Mesodermal cell (in vitro differentiated cells): ENCODE results near the gene TJAP1.
"Not testable (repeated sequence)": the region's sequence is repeated elsewhere in the genome, so short reads cannot be mapped to it uniquely, and the experiment has no call there.

Experiments used
- H3K27ac ChIP-seq: 2 replicates; pipeline ENCODE4 v1.7.0; 2013; ENCODE audit warnings: mild to moderate bottlenecking, low read depth, low read length, moderate library complexity; ENCODE audit not compliant: severe bottlenecking
- H3K36me3 ChIP-seq: 2 replicates; pipeline ENCODE4 v1.7.1; 2013; ENCODE audit warnings: mild to moderate bottlenecking, low read length, moderate library complexity; ENCODE audit not compliant: control insufficient read depth, insufficient read depth
- H3K4me1 ChIP-seq: one replicate; pipeline ENCODE4 v1.7.1; 2013; ENCODE audit warnings: mild to moderate bottlenecking, low read length; ENCODE audit not compliant: insufficient read depth, control insufficient read depth, poor library complexity, severe bottlenecking
- H3K4me3 ChIP-seq: 2 replicates; pipeline ENCODE4 v1.7.0; 2013; ENCODE audit warnings: low read length, control low read depth, mild to moderate bottlenecking; ENCODE audit not compliant: insufficient read depth, poor library complexity, severe bottlenecking; ENCODE audit errors: extremely low read depth
- H3K9me3 ChIP-seq: 2 replicates; pipeline ENCODE4 v1.7.1; 2013; ENCODE audit warnings: mild to moderate bottlenecking, low read length, moderate library complexity; ENCODE audit not compliant: control insufficient read depth
- WGBS, 2 experiments: methylation state at CpG; one replicate each; pipeline ENCODE4 v1.1.5; 2013; ENCODE audit warnings: missing lambda C conversion rate in 2 of 2; ENCODE audit not compliant: insufficient coverage in 2 of 2; 5-methylcytosine and 5-hydroxymethylcytosine counted together

Gene TJAP1

GRCh38 chr6:43453831-43454230 is 23.5 kb upstream of the TJAP1 start:
- H3K36me3 ChIP-seq: peaks cover 27% of the 10 kb centered on the region
- H3K4me1 ChIP-seq: no peaks in the 10 kb centered on the region
- no peak overlapping the region for H3K27ac ChIP-seq
- no peak overlapping the region for H3K4me3 ChIP-seq
- no peaks in the 10 kb centered on the region for H3K9me3 ChIP-seq

- peaks cover 23% of the 10 kb centered on the region for H3K36me3 ChIP-seq
- no peaks in the 10 kb centered on the region for H3K4me1 ChIP-seq
- H3K4me3 ChIP-seq: peak overlapping the region; percentile 48
- H3K27ac ChIP-seq: no peak overlapping the region
- no peaks in the 10 kb centered on the region for H3K9me3 ChIP-seq
- WGBS, 2 experiments: 20 to 23% methylated on average over 13 to 14 of the region's 17 CpGs
Observed at GRCh38 chr6:43454290-43454695, 23.1 kb upstream of the TJAP1 start.

GRCh38 chr6:43454696-43455530 is 22.5 kb upstream of the TJAP1 start:
- peak overlapping the region; percentile 48 for H3K4me3 ChIP-seq
- H3K4me1 ChIP-seq: no peaks in the 10 kb centered on the region
- no peak overlapping the region for H3K27ac ChIP-seq
- no peaks in the 10 kb centered on the region for H3K9me3 ChIP-seq
- WGBS, 2 experiments: 0 to 1% methylated on average over 51 to 82 of the region's 97 CpGs
- peaks cover 20% of the 10 kb centered on the region for H3K36me3 ChIP-seq

GRCh38 chr6:43455531-43456428 is 21.6 kb upstream of the TJAP1 start, which contains the start of gene DLK2:
TSS of gene DLK2 (minus strand) at chr6:43455548. CDS start at chr6:43454825, 723 bp downstream.
- 4 to 5% methylated on average over 28 of the region's 55 CpGs for WGBS, 2 experiments
- peaks cover 13% of the 10 kb centered on the region for H3K36me3 ChIP-seq
- no peaks in the 10 kb centered on the region for H3K4me1 ChIP-seq
- no peak within 1 kb of the TSS for H3K27ac ChIP-seq
- peak within 1 kb of the TSS; percentile 48 for H3K4me3 ChIP-seq
- H3K9me3 ChIP-seq: no peaks in the 10 kb centered on the region

- H3K4me3 ChIP-seq: no peak overlapping the region
- H3K27ac ChIP-seq: no peak overlapping the region
- no peaks in the 10 kb centered on the region for H3K9me3 ChIP-seq
- no peaks in the 10 kb centered on the region for H3K4me1 ChIP-seq
- WGBS, 2 experiments: 71 to 73% methylated on average over 3 of the region's 9 CpGs
- H3K36me3 ChIP-seq: no peaks in the 10 kb centered on the region
Observed at GRCh38 chr6:43457643-43458042, 19.7 kb upstream of the TJAP1 start.

- not testable (repeated sequence) for H3K36me3 ChIP-seq, H3K9me3 ChIP-seq, H3K4me3 ChIP-seq, H3K4me1 ChIP-seq, H3K27ac ChIP-seq
- 95 to 96% methylated on average over 10 to 11 of the region's 15 CpGs for WGBS, 2 experiments
Observed at GRCh38 chr6:43458154-43458553, 19.2 kb upstream of the TJAP1 start.

GRCh38 chr6:43459535-43459934 is 17.8 kb upstream of the TJAP1 start:
- H3K4me1 ChIP-seq: no peaks in the 10 kb centered on the region
- H3K36me3 ChIP-seq: no peaks in the 10 kb centered on the region
- WGBS, 2 experiments: 100% methylated on average over 1 of the region's 1 CpG; no CpG with 5 or more reads in 1 of the 2 experiments
- no peaks in the 10 kb centered on the region for H3K9me3 ChIP-seq
- H3K4me3 ChIP-seq: no peak overlapping the region
- no peak overlapping the region for H3K27ac ChIP-seq

- Histone ChIP-seq H3K36me3 (no peaks in the 10 kb centered on the region), H3K4me3 (no peak overlapping the region), H3K9me3 (no peaks in the 10 kb centered on the region), H3K27ac (no peak overlapping the region), H3K4me1 (no peaks in the 10 kb centered on the region)
- 79 to 86% methylated on average over 4 of the region's 4 CpGs for WGBS, 2 experiments
Observed at GRCh38 chr6:43460032-43460431, 17.3 kb upstream of the TJAP1 start.

- H3K27ac ChIP-seq: no peak overlapping the region
- H3K4me3 ChIP-seq: no peak overlapping the region
- H3K9me3 ChIP-seq: no peaks in the 10 kb centered on the region
- no peaks in the 10 kb centered on the region for H3K4me1 ChIP-seq
- no peaks in the 10 kb centered on the region for H3K36me3 ChIP-seq
- 75 to 79% methylated on average over 5 of the region's 5 CpGs for WGBS, 2 experiments
Observed at GRCh38 chr6:43461936-43462335, 15.4 kb upstream of the TJAP1 start.

- no peak overlapping the region for H3K27ac ChIP-seq
- H3K4me1 ChIP-seq: no peaks in the 10 kb centered on the region
- H3K4me3 ChIP-seq: no peak overlapping the region
- no peaks in the 10 kb centered on the region for H3K36me3 ChIP-seq
- WGBS, 2 experiments: 82 to 89% methylated on average over 3 to 6 of the region's 8 CpGs
- no peaks in the 10 kb centered on the region for H3K9me3 ChIP-seq
Observed at GRCh38 chr6:43464337-43464736, 13.0 kb upstream of the TJAP1 start.
